ENCODE results near the gene TBC1D2.
"Not testable (repeated sequence)": the region's sequence is repeated elsewhere in the genome, so short reads cannot be mapped to it uniquely, and the experiment has no call there.

TBC1D2 gene

GRCh38 chr9:98270284-98270683, 14.8 kb upstream of the TBC1D2 start:
- not testable (repeated sequence) for DNase-seq (ENCODE audit: low read depth)

- DNase-seq (ENCODE audit: low read depth) = not testable (repeated sequence)
Measured at GRCh38 chr9:98269652-98270051, 14.2 kb upstream of the TBC1D2 start.

GRCh38 chr9:98267556-98267955, 12.1 kb upstream of the TBC1D2 start:
- not testable (repeated sequence) for DNase-seq (ENCODE audit: low read depth)

GRCh38 chr9:98264516-98264915, 9.1 kb upstream of the TBC1D2 start:
- no peak for DNase-seq (ENCODE audit: low read depth)

GRCh38 chr9:98263482-98264357, 8.3 kb upstream of the TBC1D2 start:
- peak; percentile 74 for DNase-seq (ENCODE audit: low read depth)

- no peak for DNase-seq (ENCODE audit: low read depth)
Measured at GRCh38 chr9:98263080-98263479, 7.6 kb upstream of the TBC1D2 start.

GRCh38 chr9:98262056-98262455, 6.6 kb upstream of the TBC1D2 start:
- DNase-seq (ENCODE audit: low read depth) = no peak

GRCh38 chr9:98260635-98261034, 5.2 kb upstream of the TBC1D2 start:
- no peak for DNase-seq (ENCODE audit: low read depth)

GRCh38 chr9:98259791-98260190, 4.3 kb upstream of the TBC1D2 start:
- no peak for DNase-seq (ENCODE audit: low read depth)

- DNase-seq (ENCODE audit: low read depth) = peak; percentile 23
Measured at GRCh38 chr9:98256756-98257155, 1.3 kb upstream of the TBC1D2 start.

GRCh38 chr9:98255061-98255577, 330 bp downstream of the TBC1D2 start:
- no peak for DNase-seq (ENCODE audit: low read depth)

GRCh38 chr9:98254228-98255060, 1.0 kb downstream of the TBC1D2 start:
- DNase-seq (ENCODE audit: low read depth) = no peak

- no peak for DNase-seq (ENCODE audit: low read depth)
Measured at GRCh38 chr9:98253565-98253964, 1.9 kb downstream of the TBC1D2 start.

GRCh38 chr9:98251551-98251950, 3.9 kb downstream of the TBC1D2 start:
- no peak for DNase-seq (ENCODE audit: low read depth)

GRCh38 chr9:98249771-98250170, 5.7 kb downstream of the TBC1D2 start:
- DNase-seq (ENCODE audit: low read depth) = no peak

- no peak for DNase-seq (ENCODE audit: low read depth)
Measured at GRCh38 chr9:98248737-98249474, 6.5 kb downstream of the TBC1D2 start.

GRCh38 chr9:98247831-98248657, 7.4 kb downstream of the TBC1D2 start:
- no peak for DNase-seq (ENCODE audit: low read depth)

- DNase-seq (ENCODE audit: low read depth) = no peak
Measured at GRCh38 chr9:98242426-98242825, 13.0 kb downstream of the TBC1D2 start.

GRCh38 chr9:98241357-98242300, 13.8 kb downstream of the TBC1D2 start:
- no peak for DNase-seq (ENCODE audit: low read depth)

GRCh38 chr9:98240475-98240874, 15.0 kb downstream of the TBC1D2 start:
- no peak for DNase-seq (ENCODE audit: low read depth)
